Kidney (tissue), 22 donors: ENCODE measurements around the gene OR9Q1. TPM values are rescaled to one million over a fixed set of nuclear protein-coding genes. Genes with fewer than 3 reads are reported as not detected.

ENCODE experiments used
- DNase-seq, 5 donors: peaks; one replicate each; pipeline ENCODE4 v3.0.0-alpha.2; 2013 to 2020
- FAIRE-seq: peaks from 2 replicates; lab custom pipeline; 2012; peaks lifted over from hg19 to GRCh38; lab: Jason Lieb, UNC
- H3K27ac ChIP-seq, 2 donors: one replicate each; pipeline ENCODE4 v1.7.0; 2013; ENCODE audit warnings: low read depth in 2 of 2, low read length in 2 of 2, inconsistent platforms in 1 of 2
- H3K27me3 ChIP-seq: one replicate; pipeline ENCODE4 v1.7.1; 2013; ENCODE audit warnings: low read length, inconsistent platforms; ENCODE audit not compliant: control insufficient read depth, insufficient read depth
- H3K36me3 ChIP-seq, 3 donors: one replicate each; pipeline versions ENCODE4 v1.7.0 to v1.7.1; 2013; ENCODE audit warnings: low read length in 3 of 3, control low read depth in 1 of 3, inconsistent platforms in 1 of 3; ENCODE audit not compliant: insufficient read depth in 3 of 3, control insufficient read depth in 2 of 3
- H3K4me1 ChIP-seq, 3 donors: one replicate each; pipeline versions ENCODE4 v1.7.0 to v1.7.1; 2013; ENCODE audit warnings: low read length in 3 of 3, inconsistent platforms in 1 of 3, low read depth in 1 of 3; ENCODE audit not compliant: control insufficient read depth in 2 of 3, insufficient read depth in 2 of 3
- H3K4me3 ChIP-seq, 3 donors: one replicate each; pipeline versions ENCODE4 v1.7.0 to v1.8.1; 2013; ENCODE audit warnings: low read length in 3 of 3, control low read depth in 1 of 3, inconsistent platforms in 1 of 3
- H3K9ac ChIP-seq, 3 donors: one replicate each; pipeline versions ENCODE4 v1.7.0 to v1.7.1; 2013; ENCODE audit warnings: low read length in 3 of 3, control low read depth in 1 of 3, inconsistent platforms in 1 of 3
- H3K9me3 ChIP-seq, 3 donors: one replicate each; pipeline versions ENCODE4 v1.7.0 to v1.7.1; 2013; ENCODE audit warnings: low read length in 3 of 3, control low read depth in 1 of 3, inconsistent platforms in 1 of 3; ENCODE audit not compliant: control insufficient read depth in 2 of 3, insufficient read depth in 1 of 3
- intact Hi-C: fragments of 100-400 bp; cut with DNase I; formaldehyde crosslinking; loops from one replicate; pipeline ENCODE4 v1.11.1; 2022
- long read RNA-seq, 10 donors: library from polyadenylated mRNA in 1 of 10; unstranded in 1 of 10; transcript quantifications; one replicate each; pipeline ENCODE4 v2.0.0 and lab custom pipeline, GENCODE V29; 2021 to 2026
- polyA plus RNA-seq: library from polyadenylated mRNA; stranded (reverse); fragments of 350-450 nt; fragmentation: Illumina TruSeq; extraction: RNeasy Lipid Tissue Mini Kit (QIAGEN cat#74804); gene quantifications from one replicate; pipeline ENCODE4 v1.2.3, GENCODE V29; 2014; ENCODE audit warnings: low read depth, low replicate concordance; ENCODE audit not compliant: insufficient read depth
- total RNA-seq: library from RNA; stranded (reverse); fragmentation: NEBNext Ultra II Directional; extraction: Animal tissue kit (Norgen Biotek cat#: 25700); gene quantifications from one replicate; pipeline ENCODE4 v1.2.1, GENCODE V29; 2021
- TF ChIP-seq, protein P1 (sequence below): IDR thresholded peaks from 3 replicates; pipeline ENCODE4 v1.5.1; 2012; ENCODE audit warnings: mild to moderate bottlenecking, moderate library complexity, borderline replicate concordance; ENCODE audit not compliant: insufficient read depth; ENCODE audit errors: extremely low read depth
- donor health status: control.
- donor health status: control.
- donor health status: control.
- donor health status: control.
- donor health status: control.
- donor health status: DM: yes; HTN: yes; CAD: no.
- donor health status: Normal renal cell carcinoma (clear cell type).

OR9Q1 gene, protein sequence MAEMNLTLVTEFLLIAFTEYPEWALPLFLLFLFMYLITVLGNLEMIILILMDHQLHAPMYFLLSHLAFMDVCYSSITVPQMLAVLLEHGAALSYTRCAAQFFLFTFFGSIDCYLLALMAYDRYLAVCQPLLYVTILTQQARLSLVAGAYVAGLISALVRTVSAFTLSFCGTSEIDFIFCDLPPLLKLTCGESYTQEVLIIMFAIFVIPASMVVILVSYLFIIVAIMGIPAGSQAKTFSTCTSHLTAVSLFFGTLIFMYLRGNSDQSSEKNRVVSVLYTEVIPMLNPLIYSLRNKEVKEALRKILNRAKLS
- total RNA-seq (not detected), polyA plus RNA-seq (not detected)
- long read RNA-seq, donor 1, result 0 reads
- long read RNA-seq, donor 2, result 0 reads
- long read RNA-seq, donor 3, result 0 reads
- long read RNA-seq, donor 4, result 0 reads
- long read RNA-seq, donor 5, result 0 reads
- long read RNA-seq, donor 6, result 0 reads
- long read RNA-seq, donor 7, result 0 reads
- long read RNA-seq, donor 8, partial matches to known transcripts, result 0 of 1 reads
- long read RNA-seq, donor 8, other reads (novel, unspliced or antisense), result 0 of 1 reads
- long read RNA-seq, donor 9, partial matches to known transcripts, result 0 of 1 reads
- long read RNA-seq, donor 9, other reads (novel, unspliced or antisense), result 0 of 1 reads
- long read RNA-seq, donor 10, result 0 reads

- peak within 1 kb of the TSS; percentile 47 to 72 for H3K27ac ChIP-seq
- no peak for DNase-seq
These were observed at the start of gene OR9Q1 for GRCh38 chr11:58023435-58023931. Gene OR9Q1, plus strand, starts transcription at chr11:58023881. Its CDS starts 155,564 bp downstream, at chr11:58179445.

DNA sequence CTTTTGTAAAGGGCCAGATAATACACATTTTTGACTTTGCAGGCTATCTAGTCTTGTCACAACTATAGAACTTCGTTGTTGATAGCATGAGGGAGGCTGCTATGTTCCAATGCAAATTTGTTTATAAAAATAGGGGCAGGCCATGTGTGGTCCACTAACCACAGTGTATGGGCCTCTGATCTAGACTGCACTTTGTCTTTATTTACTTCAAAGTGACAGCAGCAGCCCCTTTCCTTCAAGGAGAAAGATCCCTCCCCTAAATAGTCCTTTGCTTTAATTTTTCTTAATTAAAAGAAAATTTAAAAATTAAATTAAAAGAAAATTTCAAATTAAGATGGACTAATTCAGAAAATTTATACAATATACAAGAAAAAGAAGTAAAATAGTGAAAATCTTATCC is 49.5 kb upstream of the OR9Q1 start:
- Histone ChIP-seq H3K9me3 (no peaks in the 10 kb centered on the region), H3K9ac (no peak overlapping the region), H3K27me3 (no peaks in the 10 kb centered on the region), H3K27ac (no peak overlapping the region), H3K4me1 (no peaks in the 10 kb centered on the region), H3K4me3 (no peak overlapping the region), H3K36me3 (no peaks in the 10 kb centered on the region)
- TF ChIP-seq, protein P1, sequence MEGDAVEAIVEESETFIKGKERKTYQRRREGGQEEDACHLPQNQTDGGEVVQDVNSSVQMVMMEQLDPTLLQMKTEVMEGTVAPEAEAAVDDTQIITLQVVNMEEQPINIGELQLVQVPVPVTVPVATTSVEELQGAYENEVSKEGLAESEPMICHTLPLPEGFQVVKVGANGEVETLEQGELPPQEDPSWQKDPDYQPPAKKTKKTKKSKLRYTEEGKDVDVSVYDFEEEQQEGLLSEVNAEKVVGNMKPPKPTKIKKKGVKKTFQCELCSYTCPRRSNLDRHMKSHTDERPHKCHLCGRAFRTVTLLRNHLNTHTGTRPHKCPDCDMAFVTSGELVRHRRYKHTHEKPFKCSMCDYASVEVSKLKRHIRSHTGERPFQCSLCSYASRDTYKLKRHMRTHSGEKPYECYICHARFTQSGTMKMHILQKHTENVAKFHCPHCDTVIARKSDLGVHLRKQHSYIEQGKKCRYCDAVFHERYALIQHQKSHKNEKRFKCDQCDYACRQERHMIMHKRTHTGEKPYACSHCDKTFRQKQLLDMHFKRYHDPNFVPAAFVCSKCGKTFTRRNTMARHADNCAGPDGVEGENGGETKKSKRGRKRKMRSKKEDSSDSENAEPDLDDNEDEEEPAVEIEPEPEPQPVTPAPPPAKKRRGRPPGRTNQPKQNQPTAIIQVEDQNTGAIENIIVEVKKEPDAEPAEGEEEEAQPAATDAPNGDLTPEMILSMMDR, result no peak
- DNase-seq (no peak), FAIRE-seq (no peak)
- intact Hi-C loops, result no loop called here

More at GRCh38 chr11:58023435-58023931, at the start of gene OR9Q1:
- H3K9me3 ChIP-seq, result no peaks in the 10 kb centered on the region
- H3K9ac ChIP-seq, result no peak within 1 kb of the TSS
- no peak for FAIRE-seq
- no peak within 1 kb of the TSS for H3K4me3 ChIP-seq
- H3K4me1 ChIP-seq, result peaks cover 0 to 17% (median 11%) of the 10 kb centered on the region in 3 donors
- no peaks in the 10 kb centered on the region for H3K27me3 ChIP-seq
- intact Hi-C loops, result no loop called here
- TF ChIP-seq, protein P1, result no peak
- no peaks in the 10 kb centered on the region for H3K36me3 ChIP-seq

- intact Hi-C loops, result no loop called here
- TF ChIP-seq, protein P1, result no peak
- no peak overlapping the region for H3K4me3 ChIP-seq
- no peaks in the 10 kb centered on the region for H3K36me3 ChIP-seq
- no peak overlapping the region for H3K9ac ChIP-seq
- no peaks in the 10 kb centered on the region for H3K4me1 ChIP-seq
- no peak for FAIRE-seq
- H3K9me3 ChIP-seq, result no peaks in the 10 kb centered on the region
- H3K27ac ChIP-seq, result no peak overlapping the region
- no peaks in the 10 kb centered on the region for H3K27me3 ChIP-seq
- no peak for DNase-seq
These were observed 48.7 kb upstream of the OR9Q1 start for GRCh38 chr11:57974848-57975601.
